Measurements from ENCODE around the gene COQ9.

DNA sequence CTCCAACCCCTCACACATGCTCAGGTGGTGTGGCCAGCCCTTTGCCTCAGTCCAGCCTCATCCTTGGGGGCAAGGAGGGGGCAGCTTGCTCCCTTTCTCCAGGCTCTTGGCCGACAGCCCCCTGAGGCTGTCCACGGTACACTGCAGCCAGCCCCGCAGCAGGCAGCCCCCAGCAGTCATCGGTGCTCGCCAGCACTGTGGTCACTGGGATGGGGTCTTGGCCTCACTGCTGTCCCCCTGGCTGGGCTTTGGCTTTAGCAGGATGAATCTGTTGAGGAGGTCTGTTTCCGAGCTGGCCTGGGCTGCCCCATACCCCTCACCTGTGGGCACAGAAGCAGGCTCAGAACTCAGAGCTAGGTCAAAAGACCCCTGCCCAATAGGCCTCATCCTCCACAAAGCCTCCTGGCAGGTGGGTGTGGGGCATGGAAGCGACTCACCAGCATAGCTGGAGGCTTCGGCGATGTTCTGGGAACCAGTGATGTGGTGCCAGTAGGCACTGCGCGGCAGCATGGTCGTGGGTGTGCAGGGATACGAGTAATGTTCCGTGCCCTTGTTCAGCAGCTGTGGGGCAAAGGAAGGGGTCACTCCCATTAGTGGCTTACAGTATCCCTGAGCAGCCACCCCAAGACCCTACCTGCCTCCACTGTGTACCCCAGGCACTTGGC, 26.0 kb downstream of the COQ9 start:
- TF ChIP-seq SIN3A (IDR thresholded peaks at IDR 0.05; ENCODE audit: low read depth): no peak
- TF ChIP-seq, protein P1, sequence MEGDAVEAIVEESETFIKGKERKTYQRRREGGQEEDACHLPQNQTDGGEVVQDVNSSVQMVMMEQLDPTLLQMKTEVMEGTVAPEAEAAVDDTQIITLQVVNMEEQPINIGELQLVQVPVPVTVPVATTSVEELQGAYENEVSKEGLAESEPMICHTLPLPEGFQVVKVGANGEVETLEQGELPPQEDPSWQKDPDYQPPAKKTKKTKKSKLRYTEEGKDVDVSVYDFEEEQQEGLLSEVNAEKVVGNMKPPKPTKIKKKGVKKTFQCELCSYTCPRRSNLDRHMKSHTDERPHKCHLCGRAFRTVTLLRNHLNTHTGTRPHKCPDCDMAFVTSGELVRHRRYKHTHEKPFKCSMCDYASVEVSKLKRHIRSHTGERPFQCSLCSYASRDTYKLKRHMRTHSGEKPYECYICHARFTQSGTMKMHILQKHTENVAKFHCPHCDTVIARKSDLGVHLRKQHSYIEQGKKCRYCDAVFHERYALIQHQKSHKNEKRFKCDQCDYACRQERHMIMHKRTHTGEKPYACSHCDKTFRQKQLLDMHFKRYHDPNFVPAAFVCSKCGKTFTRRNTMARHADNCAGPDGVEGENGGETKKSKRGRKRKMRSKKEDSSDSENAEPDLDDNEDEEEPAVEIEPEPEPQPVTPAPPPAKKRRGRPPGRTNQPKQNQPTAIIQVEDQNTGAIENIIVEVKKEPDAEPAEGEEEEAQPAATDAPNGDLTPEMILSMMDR (IDR thresholded peaks at IDR 0.05 in 2 of 3, conservative IDR thresholded peaks at IDR 0.05 in 1 of 3; ENCODE audit: borderline replicate concordance in 1 of 3, insufficient read depth in 1 of 3, low read depth in 2 of 3, low read length in 2 of 3): no peak
